Fibroblast of skin of right quadriceps (primary cell): Measurements from ENCODE around the gene CALU.

ENCODE experiments used
- DNase-seq: peaks from one replicate; pipeline ENCODE4 v3.0.0-alpha.2; 2013

CALU gene

GRCh38 chr7:128726059-128726736, 13.0 kb upstream of the CALU start:
- DNase-seq: no peak

- DNase-seq: no peak
These were observed 12.5 kb upstream of the CALU start for GRCh38 chr7:128726737-128727072.

- no peak for DNase-seq
These were observed 11.9 kb upstream of the CALU start for GRCh38 chr7:128727239-128727638.

- DNase-seq: peak; percentile 48
These were observed 10.6 kb upstream of the CALU start for GRCh38 chr7:128728598-128728997.

- DNase-seq: no peak
These were observed 9.7 kb upstream of the CALU start for GRCh38 chr7:128729494-128729893.

- DNase-seq: no peak
These were observed 8.0 kb upstream of the CALU start for GRCh38 chr7:128731184-128731583.

GRCh38 chr7:128732521-128733277, 6.5 kb upstream of the CALU start:
- no peak for DNase-seq

GRCh38 chr7:128733278-128733645, 5.9 kb upstream of the CALU start:
- no peak for DNase-seq

GRCh38 chr7:128734890-128735289, 4.3 kb upstream of the CALU start:
- no peak for DNase-seq

GRCh38 chr7:128735436-128735835, 3.7 kb upstream of the CALU start:
- DNase-seq: no peak

- no peak for DNase-seq
These were observed 1.7 kb upstream of the CALU start for GRCh38 chr7:128737441-128737840.

- peak; percentile 80 for DNase-seq
These were observed 1.2 kb upstream of the CALU start for GRCh38 chr7:128737867-128738385.

- no peak for DNase-seq
These were observed 550 bp upstream of the CALU start for GRCh38 chr7:128738570-128739047.

- peak; percentile 27 for DNase-seq
These were observed 977 bp downstream of the CALU start for GRCh38 chr7:128739990-128740682.

GRCh38 chr7:128740996-128741395, 1.8 kb downstream of the CALU start:
- DNase-seq: peak; percentile 25

GRCh38 chr7:128741491-128741890, 2.3 kb downstream of the CALU start:
- DNase-seq: no peak

- peak; percentile 64 for DNase-seq
These were observed 3.0 kb downstream of the CALU start for GRCh38 chr7:128742206-128742605.

GRCh38 chr7:128743112-128743772, 4.1 kb downstream of the CALU start:
- DNase-seq: no peak

GRCh38 chr7:128744366-128744905, 5.3 kb downstream of the CALU start:
- DNase-seq: no peak

- DNase-seq: no peak
These were observed 6.5 kb downstream of the CALU start for GRCh38 chr7:128745706-128746105.

- DNase-seq: no peak
These were observed 8.3 kb downstream of the CALU start for GRCh38 chr7:128747327-128748079.

- no peak for DNase-seq
These were observed 13.1 kb downstream of the CALU start for GRCh38 chr7:128752251-128752650.
